Activated CD4-positive, alpha-beta T cell treated with anti-CD3 and anti-CD28 coated beads for 36 hours (primary cell): ENCODE data around the gene VEGFD. TPM values are rescaled to one million over a fixed set of nuclear protein-coding genes. Genes with fewer than 3 reads are reported as not detected.
A peak's percentile ranks its signal among the peaks of the same experiment; 100 is the strongest.

ENCODE experiments used
- ATAC-seq: fragments of 200-7000 bp; cut with Tn5 transposase; one replicate; pipeline ENCODE4 v1.10.0; 2021; ENCODE audit warnings: mild to moderate bottlenecking, moderate library complexity
- CTCF ChIA-PET: fragments of 350-600 bp; sonication (Branson Sonifier 250); formaldehyde crosslinking; loops from one replicate; lab custom pipeline; 2021; ENCODE audit warnings: antibody characterized with exemption; lab: Charles Lee
- POLR2A ChIA-PET: fragments of 350-600 bp; sonication (Branson Sonifier 250); formaldehyde crosslinking; loops from one replicate; lab custom pipeline; 2021; ENCODE audit warnings: antibody characterized with exemption, inconsistent platforms; lab: Charles Lee
- DNase-seq: peaks from one replicate; pipeline ENCODE4 v3.0.0-alpha.2; 2020
- H3K27ac Mint-ChIP-seq: one replicate; pipeline ENCODE4 v1.8.0; 2021; ENCODE audit warnings: mixed read lengths
- H3K27me3 Mint-ChIP-seq: one replicate; pipeline ENCODE4 v1.8.0; 2021; ENCODE audit warnings: mixed read lengths
- H3K36me3 Mint-ChIP-seq: one replicate; pipeline ENCODE4 v1.8.0; 2021; ENCODE audit warnings: low read depth, mixed read lengths
- H3K4me1 Mint-ChIP-seq: one replicate; pipeline ENCODE4 v1.8.0; 2021; ENCODE audit warnings: mixed read lengths
- H3K4me3 Mint-ChIP-seq: one replicate; pipeline ENCODE4 v1.8.0; 2021; ENCODE audit warnings: mild to moderate bottlenecking, moderate library complexity, mixed read lengths
- H3K9me3 Mint-ChIP-seq: one replicate; pipeline ENCODE4 v1.8.0; 2021; ENCODE audit warnings: low read depth, mixed read lengths
- intact Hi-C, 2 experiments: fragments of 100-400 bp; cut with DNase I in 1 of 2; cut with micrococcal nuclease in 1 of 2; formaldehyde crosslinking; loops; one replicate each; pipeline versions ENCODE4 v1.14.2 to v1.15.1; 2022 to 2024; cut with DNase I, micrococcal nuclease
- total RNA-seq, 2 experiments: library from RNA; stranded (reverse); gene quantifications; one replicate each; pipeline ENCODE4 v1.2.3, GENCODE V29; 2021

Gene VEGFD
- total RNA-seq, 2 experiments from 2014 or later, result not detected

DNA sequence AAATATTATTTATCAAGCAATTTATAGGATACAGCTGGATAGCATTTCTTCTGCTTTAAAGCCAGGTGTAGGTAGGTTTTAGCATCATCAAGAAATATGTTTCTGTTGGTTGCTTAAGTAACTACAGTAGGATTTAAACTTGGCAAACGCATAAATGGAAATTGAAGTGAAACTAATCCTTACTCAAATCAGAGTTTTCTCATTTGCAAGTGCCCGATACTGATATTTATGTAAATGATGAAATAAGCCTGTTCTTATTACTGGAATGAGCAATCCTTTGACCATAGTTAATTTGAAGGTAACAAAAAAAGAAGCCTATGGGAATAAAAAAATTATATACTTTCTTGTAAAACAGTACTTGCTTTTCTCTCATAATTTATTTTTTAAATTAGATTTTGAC lies 25.7 kb downstream of the VEGFD start:
- H3K4me1 Mint-ChIP-seq, result no peaks in the 10 kb centered on the region
- peaks cover 2% of the 10 kb centered on the region for H3K27me3 Mint-ChIP-seq
- intact Hi-C loops, result loop anchor here in 1 of 2 experiments (10.0 kb wide), 1 partner anchor 286 kb away; no protein-coding TSS in a partner anchor
- H3K27ac Mint-ChIP-seq, result no peak overlapping the region
- CTCF ChIA-PET, result interaction anchor here (0.6 kb wide), 1 partner anchor 33 kb away, joined by 4 read pairs; no protein-coding TSS in a partner anchor
- H3K9me3 Mint-ChIP-seq, result no peaks in the 10 kb centered on the region
- H3K4me3 Mint-ChIP-seq, result no peak overlapping the region
- H3K36me3 Mint-ChIP-seq, result no peaks in the 10 kb centered on the region
- ATAC-seq, result no peak
- POLR2A ChIA-PET, result no interaction called here
- DNase-seq, result no peak

DNA sequence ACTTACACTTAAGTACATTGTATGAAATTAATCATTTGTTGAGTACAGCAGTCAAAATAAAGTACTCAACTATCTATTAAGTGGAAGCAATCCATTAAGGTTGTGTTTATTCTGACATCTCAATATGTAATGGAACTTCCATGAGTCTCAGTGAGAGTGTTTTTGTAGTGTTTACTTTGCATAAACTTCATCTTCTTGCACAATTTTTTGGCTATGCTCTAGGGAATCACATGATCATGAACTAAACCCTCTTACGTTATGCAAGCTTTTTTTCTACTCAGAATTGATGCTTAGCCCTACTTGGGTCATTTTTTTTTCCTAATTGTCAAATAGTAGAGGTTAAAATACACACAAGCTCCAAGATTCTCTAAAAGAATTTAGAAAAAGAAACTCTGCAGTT lies 27.8 kb downstream of the VEGFD start:
- CTCF ChIA-PET, result no interaction called here
- Mint-ChIP-seq H3K27ac (no peak overlapping the region), H3K9me3 (no peaks in the 10 kb centered on the region), H3K4me1 (no peaks in the 10 kb centered on the region), H3K36me3 (no peaks in the 10 kb centered on the region), H3K27me3 (peaks cover 2% of the 10 kb centered on the region), H3K4me3 (no peak overlapping the region)
- intact Hi-C loops, result loop anchor here in 1 of 2 experiments (10.0 kb wide), 1 partner anchor 288 kb away; no protein-coding TSS in a partner anchor
- POLR2A ChIA-PET, result no interaction called here
- ATAC-seq, result no peak
- no peak for DNase-seq

DNA sequence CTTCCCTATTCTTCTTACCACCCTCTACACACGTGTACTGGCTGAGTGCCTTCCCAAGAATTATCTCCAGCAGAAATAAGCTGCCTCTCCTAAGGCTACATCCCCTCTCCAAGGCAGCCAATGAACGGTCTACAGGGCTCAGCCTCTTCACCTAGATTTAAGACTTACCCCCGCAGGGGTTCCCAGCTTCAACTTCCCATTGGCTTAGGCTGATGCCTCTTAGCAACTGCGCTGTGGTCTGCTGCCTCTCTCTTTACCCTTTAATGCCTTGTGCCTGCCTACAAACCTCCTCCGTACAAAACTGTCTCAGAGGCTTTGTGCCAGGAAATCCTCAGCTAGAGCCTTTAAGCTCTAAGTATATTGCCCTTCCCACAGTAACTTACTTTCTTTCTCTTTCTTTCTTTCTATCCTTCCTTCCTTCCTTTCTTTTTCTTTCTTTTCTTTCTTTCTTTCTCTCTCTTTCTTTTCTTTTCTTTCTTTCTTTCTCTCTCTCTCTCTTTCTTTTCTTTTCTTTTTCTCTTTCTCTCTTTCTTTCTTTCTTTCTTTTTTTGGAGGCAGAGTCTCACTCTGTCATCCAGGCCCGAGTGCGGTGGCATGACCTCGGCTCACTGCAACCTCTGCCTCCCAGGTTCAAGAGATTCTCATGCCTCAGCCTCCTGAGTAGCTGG lies 33.8 kb downstream of the VEGFD start:
- H3K27me3 Mint-ChIP-seq, result peaks cover 2% of the 10 kb centered on the region
- H3K4me3 Mint-ChIP-seq, result no peak overlapping the region
- no peak for ATAC-seq
- no peaks in the 10 kb centered on the region for H3K9me3 Mint-ChIP-seq
- POLR2A ChIA-PET, result no interaction called here
- no peak overlapping the region for H3K27ac Mint-ChIP-seq
- H3K36me3 Mint-ChIP-seq, result no peaks in the 10 kb centered on the region
- CTCF ChIA-PET, result interaction anchor here (0.5 to 4.1 kb wide), 5 partner anchors 10 to 379 kb away, joined by 3 to 32 read pairs (median 4); no protein-coding TSS in a partner anchor
- H3K4me1 Mint-ChIP-seq, result no peaks in the 10 kb centered on the region
- intact Hi-C loops, result loop anchor here in 1 of 2 experiments (10.0 kb wide), 1 partner anchor 294 kb away; no protein-coding TSS in a partner anchor
- no peak for DNase-seq

DNA sequence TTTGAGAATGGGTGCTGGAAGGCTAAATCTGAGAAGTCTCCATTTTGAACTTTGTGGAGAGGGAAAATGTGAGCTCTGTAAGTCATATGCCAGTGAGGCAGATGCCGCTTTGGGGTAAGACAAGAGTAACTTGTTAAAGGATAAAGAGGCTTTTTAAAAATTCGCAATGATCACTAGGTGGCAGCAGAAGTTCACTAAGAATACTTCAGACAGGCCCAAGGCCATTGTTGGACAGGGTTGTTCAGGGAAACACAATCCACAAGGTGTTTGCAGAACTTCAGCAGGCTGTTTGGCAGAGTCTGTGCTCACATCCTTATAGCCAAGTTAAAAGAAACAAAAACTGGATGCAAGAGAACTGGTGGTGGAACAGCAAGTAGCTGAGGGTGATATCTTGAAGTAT lies 35.2 kb downstream of the VEGFD start:
- no peak overlapping the region for H3K4me3 Mint-ChIP-seq
- H3K4me1 Mint-ChIP-seq, result no peaks in the 10 kb centered on the region
- ChIA-PET POLR2A (no interaction called here), CTCF (interaction anchor here (0.6 to 4.1 kb wide), 13 partner anchors 10 to 1226 kb away, joined by 3 to 32 read pairs (median 3); no protein-coding TSS in a partner anchor)
- DNase-seq, result peak; percentile 11
- intact Hi-C loops, result loop anchor here (1.0 to 2.0 kb wide), 3 partner anchors 119 to 216 kb away; no protein-coding TSS in a partner anchor
- H3K9me3 Mint-ChIP-seq, result no peaks in the 10 kb centered on the region
- H3K36me3 Mint-ChIP-seq, result no peaks in the 10 kb centered on the region
- peaks cover 2% of the 10 kb centered on the region for H3K27me3 Mint-ChIP-seq
- ATAC-seq, result peak; percentile 58
- H3K27ac Mint-ChIP-seq, result no peak overlapping the region

DNA sequence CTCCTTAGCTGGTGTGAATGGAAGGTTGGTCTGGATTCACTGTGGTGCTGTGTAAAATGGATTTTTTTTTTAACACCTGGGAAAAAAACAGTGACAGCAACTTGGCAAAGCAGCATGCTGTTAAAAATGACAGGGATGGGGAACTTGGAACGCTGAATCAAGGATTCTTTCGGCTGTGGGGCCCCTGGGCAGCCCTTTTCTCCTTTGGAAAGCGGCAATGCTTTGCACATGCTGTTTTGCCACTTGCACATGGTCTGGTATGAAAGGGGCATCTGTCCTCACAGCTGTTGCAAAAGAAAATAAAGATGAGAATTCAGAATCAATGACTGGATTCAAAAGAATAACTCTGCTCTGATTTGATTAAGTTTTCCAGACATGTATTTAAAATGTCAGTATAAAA lies 38.2 kb downstream of the VEGFD start:
- Mint-ChIP-seq H3K4me1 (no peaks in the 10 kb centered on the region), H3K9me3 (no peaks in the 10 kb centered on the region), H3K27me3 (peaks cover 10% of the 10 kb centered on the region), H3K27ac (no peak overlapping the region), H3K36me3 (no peaks in the 10 kb centered on the region), H3K4me3 (no peak overlapping the region)
- intact Hi-C loops, result no loop called here
- POLR2A ChIA-PET, result no interaction called here
- CTCF ChIA-PET, result interaction anchor here (0.6 kb wide), 1 partner anchor 13 kb away, joined by 6 read pairs; no protein-coding TSS in a partner anchor
- DNase-seq, result no peak
- ATAC-seq, result no peak

DNA sequence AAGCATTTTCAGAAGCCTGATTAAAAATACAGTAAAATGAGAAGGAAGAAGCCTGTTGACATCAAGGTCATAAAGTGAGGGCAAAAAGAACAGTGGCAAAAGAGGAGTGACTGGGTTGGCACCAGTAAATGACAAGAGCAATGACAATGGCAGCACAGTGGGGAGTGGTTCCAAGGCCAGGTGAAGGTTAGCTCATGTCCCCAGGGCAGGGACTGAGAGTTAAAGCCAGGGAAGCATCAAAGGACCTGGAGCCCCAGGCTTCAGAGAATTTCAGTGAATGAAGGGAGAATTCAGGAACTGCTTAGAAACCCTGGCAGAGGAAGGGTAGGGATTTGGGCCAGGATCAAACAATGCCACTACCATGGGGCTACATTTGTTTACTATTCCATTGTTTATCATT lies 40.1 kb downstream of the VEGFD start:
- ATAC-seq, result no peak

DNA sequence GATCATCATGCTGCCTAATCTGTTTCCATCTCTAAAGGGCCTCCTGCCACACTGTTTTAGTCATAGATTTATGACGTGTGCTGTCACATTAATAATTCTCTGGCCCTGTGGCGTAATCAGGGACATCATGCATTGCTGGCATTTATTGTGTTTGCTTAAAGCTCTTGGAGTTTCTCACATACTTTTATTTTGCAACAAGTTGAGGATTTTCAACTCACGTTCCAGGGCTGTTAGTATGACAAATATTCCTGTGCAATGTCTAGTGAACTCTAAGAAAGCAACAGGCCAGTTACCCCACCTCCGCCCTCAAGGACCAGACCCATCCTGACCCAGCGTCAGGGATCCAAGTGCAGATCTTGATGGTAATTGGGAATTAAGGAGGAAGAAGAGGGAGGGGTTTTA lies 41.1 kb downstream of the VEGFD start:
- Mint-ChIP-seq H3K4me3 (no peak overlapping the region), H3K9me3 (no peaks in the 10 kb centered on the region), H3K4me1 (no peaks in the 10 kb centered on the region), H3K27me3 (peaks cover 14% of the 10 kb centered on the region), H3K36me3 (no peaks in the 10 kb centered on the region), H3K27ac (no peak overlapping the region)
- intact Hi-C loops, result no loop called here
- DNase-seq (no peak), ATAC-seq (no peak)
- CTCF ChIA-PET, result no interaction called here
- POLR2A ChIA-PET, result no interaction called here

More for the DNA sequence above, 40.1 kb downstream of the VEGFD start:
- Mint-ChIP-seq H3K4me3 (no peak overlapping the region), H3K4me1 (no peaks in the 10 kb centered on the region), H3K36me3 (no peaks in the 10 kb centered on the region), H3K27ac (no peak overlapping the region), H3K27me3 (peaks cover 13% of the 10 kb centered on the region), H3K9me3 (no peaks in the 10 kb centered on the region)
- ChIA-PET POLR2A (no interaction called here), CTCF (no interaction called here)
- intact Hi-C loops, result no loop called here
- DNase-seq, result no peak

DNA sequence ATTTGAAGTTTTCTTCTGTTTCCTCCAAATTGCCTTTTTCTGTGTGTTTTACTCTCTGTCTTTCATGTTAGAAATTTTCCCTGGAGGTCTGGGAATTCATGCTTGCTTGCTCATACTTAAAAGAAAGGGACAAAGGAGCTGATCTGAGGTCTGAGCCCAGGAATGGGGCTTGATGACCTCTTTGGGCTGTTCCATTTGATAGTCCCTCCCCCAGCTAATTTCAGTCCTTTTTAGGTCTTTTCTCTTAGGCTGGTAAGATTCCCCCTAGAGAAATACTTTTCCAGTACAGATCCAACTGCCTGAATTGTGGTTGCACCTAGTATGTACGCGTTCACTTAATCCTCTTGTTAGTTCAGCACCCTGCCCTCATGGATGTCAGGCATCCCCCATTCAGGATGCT lies 43.3 kb downstream of the VEGFD start:
- intact Hi-C loops, result no loop called here
- H3K27ac Mint-ChIP-seq, result no peak overlapping the region
- no peaks in the 10 kb centered on the region for H3K9me3 Mint-ChIP-seq
- H3K27me3 Mint-ChIP-seq, result peaks cover 15% of the 10 kb centered on the region
- no peak overlapping the region for H3K4me3 Mint-ChIP-seq
- POLR2A ChIA-PET, result no interaction called here
- H3K4me1 Mint-ChIP-seq, result peaks cover 8% of the 10 kb centered on the region
- no peak for DNase-seq
- H3K36me3 Mint-ChIP-seq, result no peaks in the 10 kb centered on the region
- no peak for ATAC-seq
- CTCF ChIA-PET, result interaction anchor here (0.7 kb wide), 2 partner anchors 9 to 51 kb away, joined by 3 read pairs; no protein-coding TSS in a partner anchor

DNA sequence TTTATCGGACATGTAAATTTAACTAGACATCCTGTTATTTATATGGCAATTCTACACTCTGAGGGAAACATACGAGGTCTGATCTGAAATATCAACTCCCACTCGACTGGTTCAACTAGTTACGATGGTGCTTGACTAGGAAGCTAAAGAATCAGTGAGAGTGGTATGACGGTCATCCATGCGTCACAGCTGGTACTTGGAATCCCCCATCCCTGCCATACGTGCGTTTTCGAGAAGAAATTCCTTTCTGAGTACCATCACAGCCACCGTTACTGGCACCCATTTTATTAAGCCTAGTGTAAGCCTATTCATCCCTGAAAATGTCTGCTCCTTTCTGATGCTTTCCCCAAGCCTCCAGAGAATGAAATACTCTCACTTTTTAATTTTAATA lies 48.2 kb downstream of the VEGFD start:
- DNase-seq, result peak; percentile 75
- CTCF ChIA-PET, result no interaction called here
- Mint-ChIP-seq H3K36me3 (peaks cover 12% of the 10 kb centered on the region), H3K27ac (peak overlapping the region; percentile 91), H3K27me3 (peaks cover 8% of the 10 kb centered on the region), H3K4me3 (peak overlapping the region; percentile 84), H3K4me1 (peaks cover 14% of the 10 kb centered on the region), H3K9me3 (no peaks in the 10 kb centered on the region)
- POLR2A ChIA-PET, result no interaction called here
- peak; percentile 42 for ATAC-seq
- intact Hi-C loops, result loop anchor here (5.0 to 10.0 kb wide), 5 partner anchors 461 to 1681 kb away; partner anchors contain the start of genes FANCB (in 1 of the 2), GEMIN8 (in 1 of the 2), MOSPD2 (in 1 of the 2) and TCEANC (in 1 of the 2)

DNA sequence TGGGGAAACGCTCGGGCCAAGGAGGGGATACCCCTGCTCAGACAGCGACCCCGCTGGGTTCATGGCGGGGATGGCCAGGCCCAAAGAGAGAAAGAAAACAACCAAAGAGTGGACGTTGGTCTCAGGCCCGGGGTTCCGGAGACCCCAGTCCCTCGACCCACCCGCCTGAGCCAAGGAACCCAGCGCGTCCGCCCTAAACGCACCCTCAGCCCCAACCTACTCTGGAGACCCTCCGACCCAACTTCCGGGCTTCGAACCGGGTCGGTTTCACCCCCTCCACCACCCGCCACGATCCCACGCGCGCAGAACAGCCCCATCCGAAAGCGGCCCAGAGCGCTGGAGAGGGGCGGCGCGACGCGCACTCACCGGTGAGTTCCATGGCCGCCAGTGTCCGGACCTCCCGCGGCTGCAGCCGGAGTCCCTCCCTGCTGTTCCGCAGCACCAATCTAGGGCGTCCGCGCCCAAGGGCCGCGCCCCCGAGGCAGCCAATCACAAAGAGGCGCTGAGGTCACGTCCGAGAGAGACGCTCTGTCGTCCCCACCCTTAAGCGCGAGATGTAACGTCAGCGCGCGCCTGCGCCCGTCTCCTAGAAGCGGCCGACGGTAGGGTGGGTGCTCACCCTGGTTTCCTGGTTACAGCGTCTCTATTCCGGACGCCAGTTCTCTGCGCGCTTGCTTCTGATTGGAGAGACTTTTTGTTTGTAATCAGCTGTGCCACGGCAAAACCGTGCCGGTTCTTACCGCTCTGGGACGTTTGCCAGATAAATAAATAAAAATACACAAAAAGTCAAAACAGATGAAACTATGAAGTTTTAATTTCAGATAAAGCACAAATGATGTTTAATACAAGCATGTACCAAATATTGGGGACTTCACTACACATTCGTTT lies 48.8 kb downstream of the VEGFD start, which contains the start of gene PIGA:
Gene PIGA, minus strand, starts transcription at position 389 of the 888 bp plus-strand sequence. CDS start 3,593 bp downstream, outside the sequence.
- peak within 1 kb of the TSS; percentile 84 for H3K4me3 Mint-ChIP-seq
- ChIA-PET CTCF (no interaction called here), POLR2A (no interaction called here)
- peaks cover 12% of the 10 kb centered on the region for H3K36me3 Mint-ChIP-seq
- intact Hi-C loops, result loop anchor here (1.0 to 10.0 kb wide), 12 partner anchors 339 to 1681 kb away; partner anchors contain the start of genes FANCB (in 2 of the 2), GEMIN8 (in 2 of the 2), MOSPD2 (in 2 of the 2) and CA5B (in 1 of the 2)
- peak; percentile 94 for DNase-seq
- H3K4me1 Mint-ChIP-seq, result peaks cover 14% of the 10 kb centered on the region
- H3K27ac Mint-ChIP-seq, result peak within 1 kb of the TSS; percentile 91
- peaks cover 4% of the 10 kb centered on the region for H3K27me3 Mint-ChIP-seq
- H3K9me3 Mint-ChIP-seq, result no peaks in the 10 kb centered on the region
- ATAC-seq, result peak; percentile 97

DNA sequence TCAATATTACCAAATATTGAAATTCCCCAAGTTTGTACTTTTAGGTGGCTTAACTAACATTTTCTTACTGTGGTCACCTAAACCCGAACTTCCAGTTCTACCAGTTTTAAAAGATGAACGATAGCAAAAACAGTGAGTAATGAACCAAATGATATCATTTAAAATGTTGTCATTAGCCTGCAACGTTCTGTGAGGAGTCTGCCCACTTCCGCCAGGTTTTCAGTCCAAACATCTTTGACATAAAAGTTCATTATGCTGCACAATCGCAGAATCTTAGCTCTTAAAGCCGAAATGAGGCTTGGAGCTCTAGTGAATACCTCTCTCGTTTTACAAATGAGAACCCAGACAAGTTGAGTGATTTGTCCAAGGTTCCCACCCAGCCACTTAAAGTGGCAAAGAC lies 49.7 kb downstream of the VEGFD start:
- ATAC-seq (no peak), DNase-seq (peak; percentile 27)
- peaks cover 12% of the 10 kb centered on the region for H3K36me3 Mint-ChIP-seq
- intact Hi-C loops, result loop anchor here (2.0 to 10.0 kb wide), 6 partner anchors 340 to 1680 kb away; partner anchors contain the start of genes FANCB (in 2 of the 2), GEMIN8 (in 2 of the 2), MOSPD2 (in 2 of the 2) and TCEANC (in 1 of the 2)
- peak overlapping the region; percentile 84 for H3K4me3 Mint-ChIP-seq
- H3K9me3 Mint-ChIP-seq, result no peaks in the 10 kb centered on the region
- ChIA-PET CTCF (no interaction called here), POLR2A (no interaction called here)
- peaks cover 4% of the 10 kb centered on the region for H3K27me3 Mint-ChIP-seq
- peak overlapping the region; percentile 91 for H3K27ac Mint-ChIP-seq
- peaks cover 14% of the 10 kb centered on the region for H3K4me1 Mint-ChIP-seq
